T-helper 2 cell (primary cell): ENCODE data around the gene B3GALT2.
"Not testable (repeated sequence)": the region's sequence is repeated elsewhere in the genome, so short reads cannot be mapped to it uniquely, and the experiment has no call there.

Source experiments
- DNase-seq, 5 experiments: peaks; one replicate each; pipeline versions ENCODE4 v3.0.0 to v3.0.0-alpha.2; 2012 to 2022
- total RNA-seq, 2 donors: gene quantifications; one replicate each; lab custom pipeline; 2026; lab: John Stamatoyannopoulos, UW

Gene B3GALT2
- 0.62 to 1.2 reads per million in 2 donors for total RNA-seq

GRCh38 chr1:193185901-193186731 is at the start of gene B3GALT2:
Gene B3GALT2, minus strand, starts transcription at chr1:193186613. Its CDS starts 5,051 bp downstream, at chr1:193181562.
- peak in 2 of 5 experiments; percentile 9 to 33 for DNase-seq

GRCh38 chr1:193234530-193234929 is 48.1 kb upstream of the B3GALT2 start:
- DNase-seq, result no peak

- DNase-seq, result not testable (repeated sequence)
These were observed 44.7 kb upstream of the B3GALT2 start for GRCh38 chr1:193231146-193231545.

GRCh38 chr1:193229136-193229535 is 42.7 kb upstream of the B3GALT2 start:
- DNase-seq, result no peak

- no peak for DNase-seq
These were observed 35.7 kb upstream of the B3GALT2 start for GRCh38 chr1:193222056-193222615.

GRCh38 chr1:193221651-193222050 is 35.2 kb upstream of the B3GALT2 start:
- DNase-seq, result no peak

- no peak for DNase-seq
These were observed 33.0 kb upstream of the B3GALT2 start for GRCh38 chr1:193219391-193219790.

GRCh38 chr1:193216920-193217319 is 30.5 kb upstream of the B3GALT2 start:
- DNase-seq, result no peak

GRCh38 chr1:193213998-193214397 is 27.6 kb upstream of the B3GALT2 start:
- DNase-seq, result no peak

- DNase-seq, result no peak
These were observed 26.2 kb upstream of the B3GALT2 start for GRCh38 chr1:193212637-193213036.

GRCh38 chr1:193211539-193211938 is 25.1 kb upstream of the B3GALT2 start:
- DNase-seq, result no peak

GRCh38 chr1:193210996-193211395 is 24.6 kb upstream of the B3GALT2 start:
- DNase-seq, result no peak

- no peak for DNase-seq
These were observed 14.6 kb upstream of the B3GALT2 start for GRCh38 chr1:193201021-193201420.

GRCh38 chr1:193199940-193200339 is 13.5 kb upstream of the B3GALT2 start:
- no peak for DNase-seq

- DNase-seq, result no peak
These were observed 6.2 kb upstream of the B3GALT2 start for GRCh38 chr1:193192586-193192985.

GRCh38 chr1:193190096-193190744 is 3.8 kb upstream of the B3GALT2 start:
- DNase-seq, result peak in 1 of 5 experiments; percentile 15

- DNase-seq, result no peak
These were observed 3.2 kb upstream of the B3GALT2 start for GRCh38 chr1:193189442-193190095.

- DNase-seq, result not testable (repeated sequence)
These were observed 2.5 kb upstream of the B3GALT2 start for GRCh38 chr1:193188915-193189314.

- no peak for DNase-seq
These were observed 701 bp upstream of the B3GALT2 start for GRCh38 chr1:193187114-193187513.

- DNase-seq, result no peak
These were observed 1.2 kb downstream of the B3GALT2 start for GRCh38 chr1:193185211-193185610.

- DNase-seq, result no peak
These were observed 1.6 kb downstream of the B3GALT2 start for GRCh38 chr1:193184776-193185175.

GRCh38 chr1:193183019-193183627 is 3.3 kb downstream of the B3GALT2 start:
- DNase-seq, result peak in 2 of 5 experiments; percentile 36 to 59

- no peak for DNase-seq
These were observed 4.4 kb downstream of the B3GALT2 start for GRCh38 chr1:193181985-193182384.
